GM21737 (cell line): ENCODE measurements around the gene TRIO.

Source experiments
- ATAC-seq: cut with Tn5 transposase; IDR thresholded peaks from one replicate; pipeline ENCODE4 v1.9.1; 2021; ENCODE audit warnings: mild to moderate bottlenecking, moderate library complexity; ENCODE audit not compliant: unreplicated experiment

The TRIO gene

DNA sequence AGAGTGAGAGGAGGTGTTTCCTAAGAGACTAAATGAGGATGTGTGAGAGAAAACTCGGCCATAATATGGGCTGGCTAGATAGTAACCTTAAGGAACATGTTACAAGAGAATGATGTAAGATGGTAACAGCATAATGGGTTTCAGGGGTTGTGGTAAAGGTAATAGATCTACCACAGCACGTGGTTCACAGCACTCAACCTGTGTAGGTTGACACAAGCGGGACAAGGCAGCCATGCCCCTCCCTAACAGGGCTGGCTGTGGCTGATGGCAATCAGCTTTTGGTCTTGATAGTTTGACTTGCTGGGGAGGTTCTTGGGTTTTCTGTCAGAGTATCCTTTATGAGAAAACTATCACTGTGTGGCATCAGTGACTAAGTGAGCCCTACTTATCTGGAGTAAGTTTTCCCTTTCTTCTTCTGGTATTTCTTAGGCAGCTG lies 138.6 kb downstream of the TRIO start:
- no peak for ATAC-seq

- no peak for ATAC-seq
Observed at GRCh38 chr5:14283139-14283538, 140.0 kb downstream of the TRIO start.

GRCh38 chr5:14284392-14285148 lies 141.4 kb downstream of the TRIO start:
- no peak for ATAC-seq

GRCh38 chr5:14286007-14286406 lies 142.9 kb downstream of the TRIO start:
- ATAC-seq: no peak

DNA sequence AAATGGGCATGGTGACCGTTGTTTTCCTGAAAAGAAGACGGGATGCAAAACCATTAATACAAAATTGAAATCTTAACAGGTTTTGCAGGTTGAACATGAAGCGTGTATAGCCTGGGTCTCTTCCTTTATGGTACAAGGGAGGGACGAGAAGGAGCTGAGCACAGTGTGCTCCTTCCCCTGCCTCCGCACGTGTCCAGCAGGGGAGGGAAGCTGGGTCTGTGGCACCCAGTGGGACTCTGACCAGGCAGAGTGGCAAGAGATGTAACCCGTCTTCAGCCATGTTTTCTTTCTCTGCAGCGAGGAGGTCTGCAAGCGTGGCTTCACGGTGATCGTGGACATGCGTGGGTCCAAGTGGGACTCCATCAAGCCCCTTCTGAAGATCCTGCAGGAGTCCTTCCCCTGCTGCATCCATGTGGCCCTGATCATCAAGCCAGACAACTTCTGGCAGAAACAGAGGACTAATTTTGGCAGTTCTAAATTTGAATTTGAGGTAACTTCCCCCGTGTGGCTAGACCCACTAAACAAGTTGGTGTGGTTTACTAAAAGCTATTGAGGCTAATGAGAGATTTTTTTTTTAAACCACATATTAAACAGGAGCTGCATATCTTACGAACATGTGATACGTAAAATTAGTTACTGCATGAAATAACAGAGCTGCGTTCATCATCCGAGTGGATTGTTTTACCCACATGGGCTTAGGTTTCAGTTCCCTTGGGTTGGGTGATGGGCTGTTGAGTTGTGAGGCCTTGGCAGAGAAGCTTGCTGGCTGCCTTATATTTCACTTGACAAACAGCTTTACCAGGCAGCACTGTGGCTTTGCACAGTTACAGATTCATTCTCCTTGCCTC lies 143.7 kb downstream of the TRIO start:
- ATAC-seq: peak; percentile 80

DNA sequence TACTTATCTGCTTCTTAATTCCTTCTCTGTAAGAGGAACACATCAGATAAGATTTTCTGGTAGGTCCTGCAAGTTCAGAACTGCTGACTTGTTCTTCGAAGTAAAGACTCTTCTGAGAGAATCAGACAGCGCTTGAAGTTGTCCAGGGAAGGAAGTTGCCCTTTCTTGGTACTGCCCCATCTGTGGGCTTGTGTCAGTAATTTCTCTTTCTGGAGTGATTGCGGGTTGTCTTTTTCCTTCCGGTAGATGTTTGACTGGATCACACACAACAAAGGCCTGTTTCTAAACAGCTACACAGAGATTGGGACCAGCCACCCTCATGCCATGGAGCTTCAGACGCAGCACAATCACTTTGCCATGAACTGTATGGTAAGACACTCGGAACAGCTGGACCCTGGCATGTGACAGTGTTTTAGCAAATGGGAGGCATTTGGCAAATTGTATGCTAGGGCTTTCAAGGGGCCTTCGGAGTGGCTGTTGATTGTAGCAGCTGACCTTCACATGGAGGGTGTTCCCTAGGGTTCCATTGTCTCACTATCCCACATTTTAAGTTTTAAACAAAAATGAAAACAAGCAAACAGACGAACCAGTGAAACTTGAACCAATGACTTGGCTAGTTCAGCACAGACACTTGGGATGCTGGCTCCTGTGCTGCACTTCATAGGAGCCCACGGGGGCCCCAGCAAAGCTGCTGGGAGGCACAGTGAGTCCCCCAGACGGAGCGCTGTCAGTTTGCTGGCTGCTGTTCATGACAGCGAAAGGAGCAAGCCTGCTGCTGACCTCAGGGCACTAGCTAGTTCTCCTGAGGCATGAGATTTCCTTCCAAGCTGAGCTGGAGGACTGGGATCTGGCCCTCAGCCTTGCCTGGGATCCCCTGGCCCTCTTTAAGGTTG lies 149.9 kb downstream of the TRIO start:
- no peak for ATAC-seq

DNA sequence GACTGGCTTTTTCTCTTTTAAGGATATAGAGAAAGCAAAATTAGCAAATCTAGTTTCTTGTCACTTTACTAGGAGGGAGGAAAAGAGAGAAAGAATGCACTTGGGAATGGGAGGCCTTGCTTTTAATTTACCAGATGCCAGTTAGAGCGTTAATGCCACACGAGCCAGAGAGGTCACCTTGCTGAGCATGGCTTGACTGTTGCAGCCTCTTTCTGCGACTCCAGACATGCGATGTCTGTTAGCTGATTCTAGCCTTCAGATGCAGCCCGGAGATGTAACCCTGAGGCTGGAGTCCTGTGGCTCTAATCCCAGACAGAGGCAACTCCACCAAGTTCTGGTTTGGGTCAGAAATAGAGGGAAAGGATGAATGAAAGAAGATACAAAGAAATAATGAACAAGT lies 152.5 kb downstream of the TRIO start:
- no peak for ATAC-seq

- no peak for ATAC-seq
Observed at GRCh38 chr5:14296533-14297331, 153.6 kb downstream of the TRIO start.

GRCh38 chr5:14297697-14298096 lies 154.6 kb downstream of the TRIO start:
- ATAC-seq: no peak

GRCh38 chr5:14298126-14298847 lies 155.1 kb downstream of the TRIO start:
- no peak for ATAC-seq

GRCh38 chr5:14299666-14300065 lies 156.5 kb downstream of the TRIO start:
- ATAC-seq: no peak

DNA sequence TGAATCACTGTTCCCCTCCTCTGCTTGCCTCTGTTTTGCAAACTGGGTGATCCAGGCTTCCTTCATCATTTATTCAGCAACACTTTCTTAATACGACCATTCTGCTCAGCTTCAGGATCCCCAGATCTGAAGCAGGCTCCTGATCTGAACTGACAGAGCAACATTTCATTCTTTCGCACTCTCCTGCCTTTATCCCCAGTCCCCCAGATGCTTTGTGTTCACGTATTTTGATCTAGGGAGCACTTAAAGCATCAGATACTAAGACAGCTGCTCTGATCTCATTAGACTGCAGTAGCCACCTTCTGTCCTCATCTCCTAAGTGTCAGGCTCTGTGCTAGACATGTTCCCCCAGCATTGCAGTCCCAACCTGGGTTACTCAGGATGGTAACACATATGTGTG lies 158.0 kb downstream of the TRIO start:
- no peak for ATAC-seq

GRCh38 chr5:14302330-14302729 lies 159.2 kb downstream of the TRIO start:
- ATAC-seq: no peak

GRCh38 chr5:14305045-14305444 lies 161.9 kb downstream of the TRIO start:
- no peak for ATAC-seq

GRCh38 chr5:14306329-14306815 lies 163.2 kb downstream of the TRIO start:
- ATAC-seq: no peak

DNA sequence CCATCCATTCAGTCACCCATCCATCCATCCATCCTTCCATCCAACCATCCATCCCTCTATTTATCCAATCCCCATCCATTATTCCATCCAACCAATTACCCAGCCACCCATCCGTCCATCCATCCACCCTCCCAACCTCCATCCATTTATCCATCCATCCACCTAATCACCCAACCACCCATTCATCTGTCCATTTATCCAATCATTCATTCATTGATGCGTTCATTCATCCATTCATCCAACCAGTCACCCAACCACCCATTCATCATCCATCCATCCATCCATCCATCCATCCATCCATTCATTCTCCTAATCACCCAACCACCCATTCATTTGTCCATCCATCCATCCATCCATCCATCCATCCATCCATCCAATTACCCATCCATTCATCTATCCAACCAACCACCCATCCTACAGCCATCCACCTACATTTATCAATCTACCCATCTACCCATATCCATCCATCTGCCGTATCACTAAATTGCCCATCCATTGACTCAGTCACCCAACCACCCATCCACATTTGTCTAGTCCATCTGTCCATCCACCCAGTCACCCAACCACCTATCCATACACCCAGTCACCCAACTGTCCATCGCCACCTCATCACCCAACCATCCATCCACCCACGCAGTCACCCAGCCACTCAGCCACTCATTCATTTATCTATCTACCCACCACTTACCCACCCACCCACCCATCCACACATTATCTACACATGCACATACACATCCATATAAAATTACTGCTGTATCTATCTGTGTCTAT lies 165.4 kb downstream of the TRIO start:
- ATAC-seq: no peak

GRCh38 chr5:14309199-14309598 lies 166.1 kb downstream of the TRIO start:
- ATAC-seq: no peak

DNA sequence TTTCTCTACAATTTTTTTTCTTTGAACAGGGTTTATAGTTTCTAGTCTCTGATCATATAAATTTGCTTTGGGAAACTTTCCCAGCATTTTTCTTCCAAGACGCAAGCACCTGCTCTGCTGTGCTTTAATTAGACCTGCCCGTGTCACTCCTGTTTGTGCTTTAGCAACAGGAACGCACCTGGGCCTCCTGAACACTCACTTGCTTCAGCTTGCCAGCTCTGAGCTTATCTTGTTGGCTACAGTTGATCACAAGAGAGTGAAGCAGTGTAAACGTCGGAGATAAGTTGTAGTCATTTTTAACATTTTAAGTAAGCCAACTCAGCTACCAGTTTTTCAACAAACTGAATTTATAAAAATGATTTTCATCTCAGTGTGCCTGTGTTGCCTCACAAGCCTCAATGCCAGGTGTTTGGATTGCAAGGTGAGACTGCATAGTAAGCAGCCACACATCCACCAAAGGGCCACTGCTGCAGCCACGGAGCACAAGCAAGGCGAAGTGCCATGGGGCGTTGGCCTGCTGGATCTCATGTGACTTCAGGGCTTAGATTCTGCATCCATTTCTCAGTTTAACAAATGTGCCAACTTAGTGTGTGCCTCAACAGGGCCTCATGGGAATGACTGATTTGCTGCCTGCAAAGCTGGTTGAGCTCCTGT lies 166.9 kb downstream of the TRIO start:
- ATAC-seq: no peak
